GM12892 (cell line): ENCODE results near the gene B4GALT3.

ENCODE experiments used
- POLR2A ChIP-seq: IDR thresholded peaks from 2 replicates; pipeline ENCODE4 v1.6.1; 2011; ENCODE audit warnings: low read depth, low read length, control low read depth
- POLR2AphosphoS5 ChIP-seq: IDR thresholded peaks from 2 replicates; pipeline ENCODE4 v1.6.1; 2011; ENCODE audit warnings: low read depth, low read length, control low read depth

GRCh38 chr1:161193561-161194235, 16.4 kb upstream of the B4GALT3 start:
- TF ChIP-seq POLR2A (no peak), POLR2AphosphoS5 (no peak)
